Lung (tissue), 12 donors: ENCODE results near the gene OS9. TPM values are rescaled to one million over a fixed set of nuclear protein-coding genes. Genes with fewer than 3 reads are reported as not detected.
A peak's percentile ranks its signal among the peaks of the same experiment; 100 is the strongest.

ENCODE experiments used
- ATAC-seq: fragments of 200-7000 bp; cut with Tn5 transposase; one replicate; pipeline ENCODE4 v1.9.1; 2020; ENCODE audit warnings: moderate number of reproducible peaks; ENCODE audit not compliant: insufficient read depth, low FRiP score
- DNase-seq, 3 donors: peaks; one replicate each; pipeline ENCODE4 v3.0.0-alpha.2; 2013 to 2017
- H3K27ac ChIP-seq, 2 donors: one replicate each; pipeline ENCODE4 v1.5.1; 2013; ENCODE audit warnings: mild to moderate bottlenecking in 2 of 2, moderate library complexity in 2 of 2, control low read depth in 1 of 2, inconsistent platforms in 1 of 2, low read depth in 1 of 2, low read length in 1 of 2
- H3K27me3 ChIP-seq, 3 donors: one replicate each; pipeline ENCODE4 v1.5.1; 2013; ENCODE audit warnings: low read length in 2 of 3; ENCODE audit not compliant: control insufficient read depth in 3 of 3, insufficient read depth in 3 of 3
- H3K36me3 ChIP-seq, 4 donors: one replicate each; pipeline ENCODE4 v1.5.1; 2013; ENCODE audit warnings: low read length in 4 of 4, mild to moderate bottlenecking in 1 of 4, moderate library complexity in 1 of 4; ENCODE audit not compliant: control insufficient read depth in 4 of 4, insufficient read depth in 4 of 4
- H3K4me1 ChIP-seq, 5 donors: one replicate each; pipeline ENCODE4 v1.5.1; 2013; ENCODE audit warnings: low read length in 5 of 5, mild to moderate bottlenecking in 2 of 5, moderate library complexity in 1 of 5; ENCODE audit not compliant: control insufficient read depth in 5 of 5, insufficient read depth in 5 of 5
- H3K4me3 ChIP-seq: one replicate; pipeline ENCODE4 v1.5.1; 2013; ENCODE audit warnings: mild to moderate bottlenecking, control low read depth, moderate library complexity
- H3K9ac ChIP-seq, 2 donors: one replicate each; pipeline ENCODE4 v1.5.1; 2013; ENCODE audit warnings: low read length in 2 of 2, control low read depth in 1 of 2; ENCODE audit not compliant: insufficient read depth in 1 of 2
- H3K9me3 ChIP-seq, 4 donors: one replicate each; pipeline ENCODE4 v1.5.1; 2013; ENCODE audit warnings: low read length in 3 of 4, mild to moderate bottlenecking in 1 of 4, moderate library complexity in 1 of 4; ENCODE audit not compliant: control insufficient read depth in 4 of 4, insufficient read depth in 3 of 4
- CTCF ChIP-seq: IDR thresholded peaks from 2 replicates; pipeline ENCODE4 v1.5.1; 2012; ENCODE audit warnings: mild to moderate bottlenecking; ENCODE audit errors: control extremely low read depth, extremely low read depth
- WGBS, 2 donors: extraction: QIAGEN DNeasy Blood & Tissue Kit; methylation state at CpG; one replicate each; pipeline ENCODE4 v1.1.7; 2013; 5-methylcytosine and 5-hydroxymethylcytosine counted together
- polyA plus RNA-seq, 2 donors: library from polyadenylated mRNA; stranded (reverse); fragments of 200-250 nt; gene quantifications; one replicate each; pipeline ENCODE4 v1.2.1, GENCODE V29; 2013
- total RNA-seq, 2 donors: library from RNA; depleted of rRNA in 1 of 2; stranded (reverse); fragments of >200 nt in 1 of 2; gene quantifications; one replicate each; pipeline ENCODE4 v1.2.1, GENCODE V29; 2014 to 2021
- donor health status: control.
- donor health status: control.
- donor health status: Bipolar disorder and iron deficiency.
- donor health status: healthy.
- donor health status: DM: yes; HTN: yes; CAD: no.

OS9 gene
- total and polyA plus RNA-seq, 4 donors: 144 to 356 (median 249) TPM

DNA sequence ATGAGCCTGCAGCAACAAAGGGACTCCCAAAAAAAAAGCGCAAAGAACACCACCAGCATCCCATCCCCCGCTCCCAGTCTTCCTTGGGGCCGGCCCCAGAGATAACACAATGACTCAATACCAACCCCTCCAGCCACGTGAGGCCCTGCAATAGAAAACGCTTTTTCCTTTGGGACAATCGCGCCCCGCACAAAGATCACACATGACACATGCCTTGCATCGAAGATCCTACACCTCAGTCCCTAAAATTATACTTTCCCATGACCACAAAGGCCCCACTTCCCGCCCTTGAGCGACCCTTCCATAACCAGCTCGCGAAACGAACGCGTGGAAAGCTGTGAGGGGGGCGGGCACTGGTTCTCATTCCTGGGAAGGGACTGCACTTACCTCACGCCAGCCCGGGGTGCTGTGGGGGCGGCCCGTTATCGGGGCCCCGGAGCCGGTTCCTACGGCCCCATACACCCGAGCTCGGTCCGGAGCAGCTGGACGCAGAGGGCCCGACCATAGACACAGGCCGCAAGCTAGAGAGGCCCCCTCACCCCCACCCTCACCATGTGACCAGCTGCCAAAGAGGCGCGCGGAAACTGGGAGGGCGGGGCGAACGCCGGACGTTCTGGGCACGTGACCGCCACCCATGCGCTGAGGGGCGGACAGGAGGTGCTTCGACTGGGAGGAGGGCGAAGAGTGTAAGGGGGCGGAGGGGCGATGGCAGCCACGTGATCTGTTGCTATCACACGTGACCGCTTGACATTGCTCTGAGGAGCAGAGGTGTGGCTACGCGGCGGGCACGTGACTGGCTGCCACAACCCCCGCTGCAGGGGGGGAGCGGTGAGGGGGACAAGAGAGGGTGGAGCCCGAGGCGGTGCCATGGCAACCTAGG is 58.1 kb downstream of the OS9 start, which contains the start of gene CDK4:
TSS of gene CDK4 (minus strand) at position 523 of the 880 bp plus-strand sequence. CDS start 593 bp downstream, outside the sequence.
- no peaks in the 10 kb centered on the region for H3K9me3 ChIP-seq
- DNase-seq: peak; percentile 99 to 100 (median 100)
- peak within 1 kb of the TSS; percentile 91 to 96 for H3K9ac ChIP-seq
- peak within 1 kb of the TSS; percentile 82 to 95 for H3K27ac ChIP-seq
- H3K4me3 ChIP-seq: peak within 1 kb of the TSS; percentile 62
- peak; percentile 86 for ATAC-seq
- peaks cover 9 to 23% (median 23%) of the 10 kb centered on the region in 4 donors for H3K36me3 ChIP-seq
- peaks cover 5 to 42% (median 16%) of the 10 kb centered on the region in 5 donors for H3K4me1 ChIP-seq
- no peak for TF ChIP-seq CTCF
- WGBS, 2 donors: 0% methylated on average over 58 of the region's 58 CpGs
- no peaks in the 10 kb centered on the region for H3K27me3 ChIP-seq

GRCh38 chr12:57752668-57753000 is 58.7 kb downstream of the OS9 start:
- ATAC-seq (no peak), DNase-seq (no peak)
- H3K9me3 ChIP-seq: no peaks in the 10 kb centered on the region
- 2% methylated on average over 5 of the region's 5 CpGs for WGBS, 2 donors
- H3K27me3 ChIP-seq: no peaks in the 10 kb centered on the region
- no peak overlapping the region for H3K4me3 ChIP-seq
- TF ChIP-seq CTCF: no peak
- H3K36me3 ChIP-seq: peaks cover 5 to 21% (median 19%) of the 10 kb centered on the region in 4 donors
- H3K4me1 ChIP-seq: peaks cover 5 to 42% (median 16%) of the 10 kb centered on the region in 5 donors
- H3K9ac ChIP-seq: peak overlapping the region in 1 of 2 donors; percentile 27
- peak overlapping the region; percentile 7 to 56 for H3K27ac ChIP-seq

- no peak overlapping the region for H3K9ac ChIP-seq
- TF ChIP-seq CTCF: no peak
- ATAC-seq: no peak
- WGBS, 2 donors: 26 to 56% methylated on average over 1 of the region's 1 CpG
- peak overlapping the region in 1 of 2 donors; percentile 27 for H3K27ac ChIP-seq
- no peak for DNase-seq
- H3K4me1 ChIP-seq: peaks cover 5 to 42% (median 16%) of the 10 kb centered on the region in 5 donors
- H3K36me3 ChIP-seq: peaks cover 4 to 22% (median 14%) of the 10 kb centered on the region in 4 donors
- H3K9me3 ChIP-seq: peaks cover 0 to 5% (median 0%) of the 10 kb centered on the region in 4 donors
- no peaks in the 10 kb centered on the region for H3K27me3 ChIP-seq
- no peak overlapping the region for H3K4me3 ChIP-seq
Observed at GRCh38 chr12:57753756-57754337, 59.9 kb downstream of the OS9 start.
